ENCODE results near the gene AGBL5. TPM values are rescaled to one million over a fixed set of nuclear protein-coding genes. Genes with fewer than 3 reads are reported as not detected.
A peak's percentile ranks its signal among the peaks of the same experiment; 100 is the strongest.

AGBL5 gene
- total and polyA plus RNA-seq, 2 of the 13 experiments (the other 11 are each of a cell fraction or from before 2014, with no cell fraction given), result 55.9 to 73.3 TPM

GRCh38 chr2:27095745-27096651 lies 44.5 kb downstream of the AGBL5 start (continued):
- TF ChIP-seq CBFB (CRISPR knock-in tag; IDR thresholded peaks at IDR 0.05) (peak; percentile 70; the same call in 1 of the 2 replicates), ZNF577 (CRISPR knock-in tag; IDR thresholded peaks at IDR 0.05; ENCODE audit: borderline replicate concordance, low read depth) (no peak), GPBP1L1 (CRISPR knock-in tag; IDR thresholded peaks at IDR 0.05) (no peak), ZNF180 (CRISPR knock-in tag; IDR thresholded peaks at IDR 0.05; ENCODE audit: borderline replicate concordance, low read depth) (no peak), ZNF652 (CRISPR knock-in tag; IDR thresholded peaks at IDR 0.05; ENCODE audit: borderline replicate concordance, low read depth) (peak; percentile 22; the same call in 1 of the 2 replicates), SP2 (CRISPR knock-in tag; IDR thresholded peaks at IDR 0.05) (no peak), FUBP1 (CRISPR knock-in tag; IDR thresholded peaks at IDR 0.05; ENCODE audit: borderline replicate concordance) (no peak), NR2F1 (CRISPR knock-in tag; IDR thresholded peaks at IDR 0.05) (peak; percentile 55 to 73; a peak in 3 of 4 replicates), GZF1 (CRISPR knock-in tag; IDR thresholded peaks at IDR 0.05) (no peak), HDAC1 (CRISPR knock-in tag; IDR thresholded peaks at IDR 0.05) (peak; percentile 92), CCAR2 (optimal IDR thresholded peaks at IDR 0.05; ENCODE audit: low read depth, low read length) (no peak), JUNB (CRISPR knock-in tag; IDR thresholded peaks at IDR 0.05; ENCODE audit: borderline replicate concordance) (no peak), STAT5B (CRISPR knock-in tag; IDR thresholded peaks at IDR 0.05) (peak; percentile 51), ATF7 (IDR thresholded peaks at IDR 0.05) (0 out of 2 replicates have a peak, but pooled peaks have one; percentile 8), ATF7 (CRISPR knock-in tag; IDR thresholded peaks at IDR 0.05) (peak; percentile 17; the same call in 1 of the 2 replicates), KLF11 (CRISPR knock-in tag; IDR thresholded peaks at IDR 0.05) (no peak), TARDBP (CRISPR knock-in tag; IDR thresholded peaks at IDR 0.05) (peak; percentile 99), ONECUT2 (CRISPR knock-in tag; IDR thresholded peaks at IDR 0.05) (0 out of 2 replicates have a peak, but pooled peaks have one; percentile 25), SIX1 (CRISPR knock-in tag; IDR thresholded peaks at IDR 0.05; ENCODE audit: borderline replicate concordance) (peak; percentile 54; the same call in 1 of the 2 replicates)
- TF ChIP-seq, protein P1, sequence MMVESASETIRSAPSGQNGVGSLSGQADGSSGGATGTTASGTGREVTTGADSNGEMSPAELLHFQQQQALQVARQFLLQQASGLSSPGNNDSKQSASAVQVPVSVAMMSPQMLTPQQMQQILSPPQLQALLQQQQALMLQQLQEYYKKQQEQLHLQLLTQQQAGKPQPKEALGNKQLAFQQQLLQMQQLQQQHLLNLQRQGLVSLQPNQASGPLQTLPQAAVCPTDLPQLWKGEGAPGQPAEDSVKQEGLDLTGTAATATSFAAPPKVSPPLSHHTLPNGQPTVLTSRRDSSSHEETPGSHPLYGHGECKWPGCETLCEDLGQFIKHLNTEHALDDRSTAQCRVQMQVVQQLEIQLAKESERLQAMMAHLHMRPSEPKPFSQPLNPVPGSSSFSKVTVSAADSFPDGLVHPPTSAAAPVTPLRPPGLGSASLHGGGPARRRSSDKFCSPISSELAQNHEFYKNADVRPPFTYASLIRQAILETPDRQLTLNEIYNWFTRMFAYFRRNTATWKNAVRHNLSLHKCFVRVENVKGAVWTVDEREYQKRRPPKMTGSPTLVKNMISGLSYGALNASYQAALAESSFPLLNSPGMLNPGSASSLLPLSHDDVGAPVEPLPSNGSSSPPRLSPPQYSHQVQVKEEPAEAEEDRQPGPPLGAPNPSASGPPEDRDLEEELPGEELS (CRISPR knock-in tag; IDR thresholded peaks at IDR 0.05), result peak; percentile 98
- TF ChIP-seq, protein P2, sequence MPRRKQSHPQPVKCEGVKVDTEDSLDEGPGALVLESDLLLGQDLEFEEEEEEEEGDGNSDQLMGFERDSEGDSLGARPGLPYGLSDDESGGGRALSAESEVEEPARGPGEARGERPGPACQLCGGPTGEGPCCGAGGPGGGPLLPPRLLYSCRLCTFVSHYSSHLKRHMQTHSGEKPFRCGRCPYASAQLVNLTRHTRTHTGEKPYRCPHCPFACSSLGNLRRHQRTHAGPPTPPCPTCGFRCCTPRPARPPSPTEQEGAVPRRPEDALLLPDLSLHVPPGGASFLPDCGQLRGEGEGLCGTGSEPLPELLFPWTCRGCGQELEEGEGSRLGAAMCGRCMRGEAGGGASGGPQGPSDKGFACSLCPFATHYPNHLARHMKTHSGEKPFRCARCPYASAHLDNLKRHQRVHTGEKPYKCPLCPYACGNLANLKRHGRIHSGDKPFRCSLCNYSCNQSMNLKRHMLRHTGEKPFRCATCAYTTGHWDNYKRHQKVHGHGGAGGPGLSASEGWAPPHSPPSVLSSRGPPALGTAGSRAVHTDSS (CRISPR knock-in tag; conservative IDR thresholded peaks at IDR 0.05), result 0 out of 2 replicates have a peak, but pooled peaks have one; percentile 2
- TF ChIP-seq, protein P3, sequence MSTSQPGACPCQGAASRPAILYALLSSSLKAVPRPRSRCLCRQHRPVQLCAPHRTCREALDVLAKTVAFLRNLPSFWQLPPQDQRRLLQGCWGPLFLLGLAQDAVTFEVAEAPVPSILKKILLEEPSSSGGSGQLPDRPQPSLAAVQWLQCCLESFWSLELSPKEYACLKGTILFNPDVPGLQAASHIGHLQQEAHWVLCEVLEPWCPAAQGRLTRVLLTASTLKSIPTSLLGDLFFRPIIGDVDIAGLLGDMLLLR (CRISPR knock-in tag; IDR thresholded peaks at IDR 0.05), result peak; percentile 56; the same call in 1 of the 2 replicates

All from HepG2 (cell line).